ENCODE measurements around the gene RGS6. TPM values are rescaled to one million over a fixed set of nuclear protein-coding genes. Genes with fewer than 3 reads are reported as not detected.

RGS6 gene
- total RNA-seq, 2 donors from 2014 or later, result 0.15 to 0.45 TPM

DNA sequence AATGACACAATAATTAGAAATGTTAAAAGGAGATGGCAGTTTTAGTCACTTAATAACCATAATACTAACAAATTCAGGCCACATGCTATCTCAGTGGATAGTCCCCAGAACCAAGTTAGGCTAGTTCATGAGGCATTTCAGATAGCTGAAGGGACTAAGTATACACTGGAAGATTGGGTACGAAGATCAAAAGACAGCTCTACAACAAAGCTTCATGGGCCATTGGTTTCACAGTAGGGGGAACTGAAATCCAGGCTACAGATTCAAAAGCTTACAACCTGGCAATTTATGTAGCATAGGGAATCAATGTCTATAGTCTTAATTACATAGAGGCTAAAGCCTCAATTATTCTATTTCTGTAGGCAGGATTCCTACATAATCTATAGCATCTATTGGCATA lies 343.0 kb downstream of the RGS6 start:
- Histone ChIP-seq H3K9me3 (no peaks in the 10 kb centered on the region), H3K27ac (no peak overlapping the region), H3K4me3 (no peak overlapping the region), H3K4me1 (no peaks in the 10 kb centered on the region), H3K9ac (ENCODE audit: low read depth in 2 of 2, low read length in 2 of 2) (no peak overlapping the region), H3K27me3 (no peaks in the 10 kb centered on the region), H3K36me3 (no peaks in the 10 kb centered on the region)
- no peak for DNase-seq
- TF ChIP-seq, protein P1, sequence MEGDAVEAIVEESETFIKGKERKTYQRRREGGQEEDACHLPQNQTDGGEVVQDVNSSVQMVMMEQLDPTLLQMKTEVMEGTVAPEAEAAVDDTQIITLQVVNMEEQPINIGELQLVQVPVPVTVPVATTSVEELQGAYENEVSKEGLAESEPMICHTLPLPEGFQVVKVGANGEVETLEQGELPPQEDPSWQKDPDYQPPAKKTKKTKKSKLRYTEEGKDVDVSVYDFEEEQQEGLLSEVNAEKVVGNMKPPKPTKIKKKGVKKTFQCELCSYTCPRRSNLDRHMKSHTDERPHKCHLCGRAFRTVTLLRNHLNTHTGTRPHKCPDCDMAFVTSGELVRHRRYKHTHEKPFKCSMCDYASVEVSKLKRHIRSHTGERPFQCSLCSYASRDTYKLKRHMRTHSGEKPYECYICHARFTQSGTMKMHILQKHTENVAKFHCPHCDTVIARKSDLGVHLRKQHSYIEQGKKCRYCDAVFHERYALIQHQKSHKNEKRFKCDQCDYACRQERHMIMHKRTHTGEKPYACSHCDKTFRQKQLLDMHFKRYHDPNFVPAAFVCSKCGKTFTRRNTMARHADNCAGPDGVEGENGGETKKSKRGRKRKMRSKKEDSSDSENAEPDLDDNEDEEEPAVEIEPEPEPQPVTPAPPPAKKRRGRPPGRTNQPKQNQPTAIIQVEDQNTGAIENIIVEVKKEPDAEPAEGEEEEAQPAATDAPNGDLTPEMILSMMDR (IDR thresholded peaks at IDR 0.05), result no peak
- intact Hi-C loops (cut with DNase I), result no loop called here

DNA sequence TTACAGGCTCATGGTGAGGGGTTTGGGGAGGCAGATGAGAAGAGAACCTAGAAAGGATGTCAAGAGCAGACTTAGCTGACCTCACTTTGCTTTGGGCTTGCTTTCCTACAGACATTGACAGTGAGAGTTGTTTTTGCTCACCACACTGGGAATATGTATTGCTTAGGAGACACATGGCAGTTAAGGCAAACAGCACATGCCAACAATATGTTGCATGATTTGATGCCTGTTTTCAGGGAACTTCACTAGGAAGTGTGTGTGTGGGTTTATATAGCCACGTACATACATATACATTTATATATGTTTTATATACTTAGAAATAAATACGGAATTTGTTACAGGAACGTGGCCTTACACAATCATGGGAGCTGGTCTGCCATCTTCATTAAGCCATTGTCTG lies 346.1 kb downstream of the RGS6 start:
- Histone ChIP-seq H3K4me1 (no peaks in the 10 kb centered on the region), H3K9ac (ENCODE audit: low read depth in 2 of 2, low read length in 2 of 2) (no peak overlapping the region), H3K36me3 (no peaks in the 10 kb centered on the region), H3K9me3 (no peaks in the 10 kb centered on the region), H3K4me3 (no peak overlapping the region), H3K27ac (no peak overlapping the region), H3K27me3 (no peaks in the 10 kb centered on the region)
- TF ChIP-seq, protein P1 (IDR thresholded peaks at IDR 0.05), result no peak
- no peak for DNase-seq
- intact Hi-C loops (cut with DNase I), result no loop called here

DNA sequence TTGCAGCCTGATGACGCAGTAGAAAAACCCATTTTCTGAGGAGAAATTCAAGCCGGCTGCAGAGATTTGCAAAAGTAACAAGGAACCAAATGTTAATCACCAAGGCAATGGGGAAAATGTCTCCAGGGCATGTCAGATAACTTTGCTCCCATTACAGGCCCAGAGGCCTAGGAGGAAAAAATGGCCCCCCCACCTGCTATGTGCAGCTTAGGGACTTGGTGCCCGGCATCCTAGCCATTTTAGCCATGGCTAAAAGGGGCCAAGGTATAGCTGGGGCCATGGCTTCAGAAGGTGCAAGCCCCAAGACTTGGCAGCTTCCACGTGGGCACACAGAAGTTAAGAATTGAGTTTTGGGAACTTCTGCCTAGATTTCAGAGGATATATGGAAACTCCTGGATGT lies 351.9 kb downstream of the RGS6 start:
- H3K27me3 ChIP-seq, result no peaks in the 10 kb centered on the region
- DNase-seq, result no peak
- H3K4me3 ChIP-seq, result no peak overlapping the region
- no peaks in the 10 kb centered on the region for H3K9me3 ChIP-seq
- intact Hi-C loops (cut with DNase I), result no loop called here
- TF ChIP-seq, protein P1 (IDR thresholded peaks at IDR 0.05), result no peak
- H3K36me3 ChIP-seq, result no peaks in the 10 kb centered on the region
- no peak overlapping the region for H3K9ac ChIP-seq (ENCODE audit: low read depth in 2 of 2, low read length in 2 of 2)
- H3K4me1 ChIP-seq, result no peaks in the 10 kb centered on the region
- no peak overlapping the region for H3K27ac ChIP-seq

DNA sequence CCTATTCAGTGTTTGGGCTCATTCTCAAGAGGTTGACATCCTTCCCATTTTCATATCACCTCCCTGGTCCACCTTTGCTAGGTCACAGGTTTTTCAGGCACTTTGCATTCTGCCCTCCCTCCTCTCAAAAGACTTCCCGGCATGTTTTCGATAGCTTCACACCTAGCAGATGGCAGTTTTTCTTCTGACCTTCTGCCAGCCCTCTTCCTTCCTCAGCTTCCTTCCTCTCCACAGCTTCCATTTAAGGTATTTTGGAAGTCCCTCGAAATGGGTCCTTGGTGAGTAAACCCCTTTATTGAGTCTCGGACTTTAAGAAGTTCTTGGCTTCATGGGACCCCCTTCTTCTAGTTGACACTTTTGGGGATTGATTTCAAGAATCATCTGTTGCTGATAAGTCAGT lies 358.0 kb downstream of the RGS6 start:
- TF ChIP-seq, protein P1 (IDR thresholded peaks at IDR 0.05), result no peak
- intact Hi-C loops (cut with DNase I), result no loop called here
- Histone ChIP-seq H3K27ac (no peak overlapping the region), H3K9ac (ENCODE audit: low read depth in 2 of 2, low read length in 2 of 2) (no peak overlapping the region), H3K27me3 (no peaks in the 10 kb centered on the region), H3K9me3 (no peaks in the 10 kb centered on the region), H3K4me3 (no peak overlapping the region), H3K36me3 (no peaks in the 10 kb centered on the region), H3K4me1 (no peaks in the 10 kb centered on the region)
- no peak for DNase-seq

DNA sequence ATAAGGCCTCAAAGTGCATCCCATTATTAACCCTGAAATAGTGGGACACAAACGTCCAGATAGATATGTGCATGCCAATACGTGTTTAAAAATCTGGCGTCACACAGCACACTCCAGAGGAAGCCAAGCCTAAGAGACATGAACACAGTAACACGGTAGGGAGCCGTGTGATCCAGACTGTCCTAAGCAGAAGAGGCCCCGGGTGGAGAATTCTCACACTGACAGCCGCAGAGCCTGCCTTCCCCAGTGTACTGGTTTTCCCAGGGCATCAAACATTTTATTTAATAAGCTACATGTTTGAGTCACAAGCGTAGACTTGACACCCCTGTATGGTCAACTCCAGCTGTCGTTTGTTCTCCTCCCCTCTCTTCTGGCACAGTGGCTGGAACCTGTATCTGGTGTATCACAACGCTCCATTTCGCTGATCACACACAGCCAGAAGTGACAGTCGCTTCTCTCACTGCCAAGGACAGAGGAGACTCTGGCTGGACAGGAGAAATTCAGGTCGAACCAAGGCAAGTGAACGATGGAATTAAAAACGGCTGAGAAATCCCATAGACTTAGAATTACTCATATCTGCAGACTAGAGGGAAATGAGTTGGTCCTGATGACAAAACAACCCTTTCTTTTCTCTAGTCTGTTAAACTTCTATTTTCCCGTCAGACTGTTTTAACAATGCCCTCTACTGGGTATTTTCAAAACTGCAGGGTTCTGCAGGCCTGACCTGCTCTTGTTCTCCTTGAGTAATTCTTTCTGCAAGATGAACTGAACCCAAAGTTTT lies 359.9 kb downstream of the RGS6 start:
- TF ChIP-seq, protein P1 (IDR thresholded peaks at IDR 0.05), result peak; percentile 39
- Histone ChIP-seq H3K27me3 (no peaks in the 10 kb centered on the region), H3K4me1 (no peaks in the 10 kb centered on the region), H3K9me3 (no peaks in the 10 kb centered on the region), H3K36me3 (no peaks in the 10 kb centered on the region), H3K9ac (ENCODE audit: low read depth in 2 of 2, low read length in 2 of 2) (no peak overlapping the region), H3K4me3 (no peak overlapping the region), H3K27ac (no peak overlapping the region)
- DNase-seq, result no peak
- intact Hi-C loops (cut with DNase I), result no loop called here

Measured in colonic mucosa (tissue), 4 donors.